Endodermal cell (in vitro differentiated cells): ENCODE measurements around the gene RAB3D. TPM values are rescaled to one million over a fixed set of nuclear protein-coding genes. Genes with fewer than 3 reads are reported as not detected.
"Not testable (repeated sequence)": the region's sequence is repeated elsewhere in the genome, so short reads cannot be mapped to it uniquely, and the experiment has no call there.

ENCODE experiments used
- DNase-seq: peaks from one replicate; pipeline ENCODE4 v3.0.0-alpha.2; 2017
- H3K27ac ChIP-seq: 2 replicates; pipeline ENCODE4 v1.5.1; 2013; ENCODE audit warnings: mild to moderate bottlenecking, low read depth, low read length, moderate library complexity
- H3K27me3 ChIP-seq: 2 replicates; pipeline ENCODE4 v1.6.1; 2013; ENCODE audit warnings: mild to moderate bottlenecking, low read length, moderate library complexity; ENCODE audit not compliant: insufficient read depth, control insufficient read depth, poor library complexity, severe bottlenecking
- H3K36me3 ChIP-seq: 2 replicates; pipeline ENCODE4 v1.7.0; 2013; ENCODE audit warnings: mild to moderate bottlenecking, low read length, moderate library complexity; ENCODE audit not compliant: control insufficient read depth, insufficient read depth
- H3K4me1 ChIP-seq: one replicate; pipeline ENCODE4 v1.7.0; 2013; ENCODE audit warnings: low read length; ENCODE audit not compliant: control insufficient read depth, insufficient read depth
- H3K4me3 ChIP-seq: 2 replicates; pipeline ENCODE4 v1.5.1; 2013; ENCODE audit warnings: mild to moderate bottlenecking, low read length, moderate library complexity
- H3K9ac ChIP-seq: 2 replicates; pipeline ENCODE4 v1.6.1; 2013; ENCODE audit warnings: mild to moderate bottlenecking, low read length, moderate library complexity; ENCODE audit not compliant: poor library complexity, severe bottlenecking; ENCODE audit errors: extremely low read depth
- H3K9me3 ChIP-seq: 2 replicates; pipeline ENCODE4 v1.6.1; 2013; ENCODE audit warnings: mild to moderate bottlenecking, low read length, moderate library complexity; ENCODE audit not compliant: control insufficient read depth
- H3K27ac Mint-ChIP-seq: 2 replicates; pipeline ENCODE4 v1.8.0; 2020; ENCODE audit warnings: mixed read lengths
- H3K27me3 Mint-ChIP-seq: 2 replicates; pipeline ENCODE4 v1.8.0; 2021; ENCODE audit warnings: mild to moderate bottlenecking, mixed read lengths; ENCODE audit not compliant: insufficient read depth
- H3K36me3 Mint-ChIP-seq: 2 replicates; pipeline ENCODE4 v1.8.0; 2020; ENCODE audit warnings: low read depth, mixed read lengths
- H3K4me1 Mint-ChIP-seq: 2 replicates; pipeline ENCODE4 v1.8.0; 2020; ENCODE audit warnings: mixed read lengths
- H3K4me3 Mint-ChIP-seq: 2 replicates; pipeline ENCODE4 v1.8.0; 2020; ENCODE audit warnings: mild to moderate bottlenecking, moderate library complexity, mixed read lengths
- H3K9me3 Mint-ChIP-seq: 2 replicates; pipeline ENCODE4 v1.8.0; 2020; ENCODE audit warnings: mild to moderate bottlenecking, mixed read lengths
- CTCF ChIP-seq: fragments of 200-600 bp; sonication (generic); conservative IDR thresholded peaks from 2 replicates; pipeline ENCODE4 v1.5.0; 2021; ENCODE audit warnings: antibody characterized with exemption, mild to moderate bottlenecking
- WGBS, 2 experiments: methylation state at CpG; one replicate each; pipeline versions ENCODE4 v1.1.5 to v1.1.7; 2013; ENCODE audit warnings: missing lambda C conversion rate in 2 of 2, mixed read lengths in 1 of 2; ENCODE audit not compliant: insufficient coverage in 1 of 2, insufficient read length in 1 of 2; 5-methylcytosine and 5-hydroxymethylcytosine counted together
- total RNA-seq, 2 donors: library from RNA; stranded (reverse); fragmentation: NEBNext Ultra II Directional in 1 of 2; extraction: Animal tissue kit (Norgen Biotek cat#: 25700) in 1 of 2; gene quantifications; 2 replicates in 1 of 2; 3 replicates in 1 of 2; pipeline ENCODE4 v1.2.1, GENCODE V29; 2021

The RAB3D gene
- total RNA-seq, 2 donors from 2014 or later: 37.2 to 43.2 TPM

GRCh38 chr19:11355160-11356073 lies 16.0 kb upstream of the RAB3D start, which contains the start of gene PLPPR2:
Gene PLPPR2 (plus strand): TSS chr19:11355432. CDS start chr19:11357674, 2,242 bp downstream.
- H3K9me3 ChIP-seq: no peaks in the 10 kb centered on the region
- Mint-ChIP-seq H3K36me3 (no peaks in the 10 kb centered on the region), H3K4me3 (peak within 1 kb of the TSS; percentile 44), H3K27ac (no peak within 1 kb of the TSS), H3K4me1 (peaks cover 4% of the 10 kb centered on the region), H3K9me3 (no peaks in the 10 kb centered on the region), H3K27me3 (peaks cover 67% of the 10 kb centered on the region)
- DNase-seq: peak; percentile 98
- H3K27ac ChIP-seq: no peak within 1 kb of the TSS
- H3K36me3 ChIP-seq: no peaks in the 10 kb centered on the region
- no peak within 1 kb of the TSS for H3K9ac ChIP-seq
- no peaks in the 10 kb centered on the region for H3K4me1 ChIP-seq
- H3K27me3 ChIP-seq: peaks cover 7% of the 10 kb centered on the region
- WGBS, 2 experiments: 13 to 40% methylated on average over 4 to 52 of the region's 62 CpGs
- TF ChIP-seq CTCF: no peak
- H3K4me3 ChIP-seq: peak within 1 kb of the TSS; percentile 71

GRCh38 chr19:11354102-11354501 lies 14.6 kb upstream of the RAB3D start:
- H3K9me3 ChIP-seq, H3K4me3 ChIP-seq, H3K27ac ChIP-seq, H3K36me3 ChIP-seq, H3K4me3 Mint-ChIP-seq, H3K36me3 Mint-ChIP-seq, H3K27me3 ChIP-seq, H3K9me3 Mint-ChIP-seq, H3K4me1 ChIP-seq, H3K4me1 Mint-ChIP-seq, H3K9ac ChIP-seq, DNase-seq, H3K27ac Mint-ChIP-seq: not testable (repeated sequence)
- WGBS, 2 experiments: 89 to 98% methylated on average over 4 of the region's 4 CpGs
- peaks cover 57% of the 10 kb centered on the region for H3K27me3 Mint-ChIP-seq

- no peak overlapping the region for H3K4me3 ChIP-seq
- no peak overlapping the region for H3K27ac ChIP-seq
- Mint-ChIP-seq H3K4me1 (peaks cover 12% of the 10 kb centered on the region), H3K27ac (no peak overlapping the region), H3K27me3 (peaks cover 24% of the 10 kb centered on the region), H3K4me3 (no peak overlapping the region), H3K9me3 (peaks cover 11% of the 10 kb centered on the region), H3K36me3 (no peaks in the 10 kb centered on the region)
- 85 to 91% methylated on average over 3 to 4 of the region's 4 CpGs for WGBS, 2 experiments
- no peak for DNase-seq
- no peak overlapping the region for H3K9ac ChIP-seq
- H3K36me3 ChIP-seq: no peaks in the 10 kb centered on the region
- H3K27me3 ChIP-seq: no peaks in the 10 kb centered on the region
- no peaks in the 10 kb centered on the region for H3K9me3 ChIP-seq
- no peak for TF ChIP-seq CTCF
- H3K4me1 ChIP-seq: peaks cover 3% of the 10 kb centered on the region
Measured at GRCh38 chr19:11349171-11349570, 9.7 kb upstream of the RAB3D start.
